Cardiac muscle cell (in vitro differentiated cells and primary cell): Measurements from ENCODE around the gene TENM3. TPM values are rescaled to one million over a fixed set of nuclear protein-coding genes. Genes with fewer than 3 reads are reported as not detected.

Experiments used
- DNase-seq, 2 donors: peaks; one replicate each; pipeline versions ENCODE4 v3.0.0 to v3.0.0-alpha.2; 2010 to 2017; ENCODE audit warnings: low read depth in 1 of 2, low spot score in 1 of 2
- H3K27ac ChIP-seq: fragments of 200-600 bp; sonication (generic); 2 replicates; pipeline ENCODE4 v1.5.1; 2016
- H3K27me3 ChIP-seq: fragments of 200-600 bp; sonication (generic); 2 replicates; pipeline ENCODE4 v1.6.0; 2016; ENCODE audit warnings: control low read depth
- H3K36me3 ChIP-seq: fragments of 200-600 bp; sonication (generic); 2 replicates; pipeline ENCODE4 v1.5.1; 2016; ENCODE audit warnings: control low read depth
- H3K4me1 ChIP-seq: fragments of 200-600 bp; sonication (generic); 2 replicates; pipeline ENCODE4 v1.8.1; 2017; ENCODE audit warnings: low read depth, mild to moderate bottlenecking, mixed run types
- H3K4me3 ChIP-seq: fragments of 200-600 bp; sonication (generic); 2 replicates; pipeline ENCODE4 v1.5.1; 2016; ENCODE audit warnings: mild to moderate bottlenecking
- H3K9me3 ChIP-seq: fragments of 200-600 bp; sonication (generic); 2 replicates; pipeline ENCODE4 v1.5.1; 2017; ENCODE audit warnings: low read depth, mild to moderate bottlenecking, control low read depth
- polyA plus RNA-seq: library from polyadenylated mRNA; unstranded; fragments of >200 nt; fragmentation: Nextera tagmentation; extraction: Ambion mirVana; gene quantifications from 2 replicates; pipeline ENCODE4 v1.2.1, GENCODE V29; 2016
- total RNA-seq: library from RNA; depleted of rRNA; stranded (reverse); fragments of >200 nt; gene quantifications from 2 replicates; pipeline ENCODE4 v1.2.3, GENCODE V29; 2016
- TF ChIP-seq, protein P1 (sequence below): IDR thresholded peaks from 2 replicates; pipeline ENCODE4 v1.5.1; 2012; ENCODE audit warnings: low read depth, mild to moderate bottlenecking, low read length

TENM3 gene
- total and polyA plus RNA-seq, 2 experiments from 2014 or later, result 12.5 to 24.8 TPM

- TF ChIP-seq, protein P1, sequence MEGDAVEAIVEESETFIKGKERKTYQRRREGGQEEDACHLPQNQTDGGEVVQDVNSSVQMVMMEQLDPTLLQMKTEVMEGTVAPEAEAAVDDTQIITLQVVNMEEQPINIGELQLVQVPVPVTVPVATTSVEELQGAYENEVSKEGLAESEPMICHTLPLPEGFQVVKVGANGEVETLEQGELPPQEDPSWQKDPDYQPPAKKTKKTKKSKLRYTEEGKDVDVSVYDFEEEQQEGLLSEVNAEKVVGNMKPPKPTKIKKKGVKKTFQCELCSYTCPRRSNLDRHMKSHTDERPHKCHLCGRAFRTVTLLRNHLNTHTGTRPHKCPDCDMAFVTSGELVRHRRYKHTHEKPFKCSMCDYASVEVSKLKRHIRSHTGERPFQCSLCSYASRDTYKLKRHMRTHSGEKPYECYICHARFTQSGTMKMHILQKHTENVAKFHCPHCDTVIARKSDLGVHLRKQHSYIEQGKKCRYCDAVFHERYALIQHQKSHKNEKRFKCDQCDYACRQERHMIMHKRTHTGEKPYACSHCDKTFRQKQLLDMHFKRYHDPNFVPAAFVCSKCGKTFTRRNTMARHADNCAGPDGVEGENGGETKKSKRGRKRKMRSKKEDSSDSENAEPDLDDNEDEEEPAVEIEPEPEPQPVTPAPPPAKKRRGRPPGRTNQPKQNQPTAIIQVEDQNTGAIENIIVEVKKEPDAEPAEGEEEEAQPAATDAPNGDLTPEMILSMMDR, result no peak
- Histone ChIP-seq H3K27me3 (no peaks in the 10 kb centered on the region), H3K4me1 (peaks cover 3% of the 10 kb centered on the region), H3K27ac (no peak overlapping the region), H3K9me3 (no peaks in the 10 kb centered on the region), H3K36me3 (no peaks in the 10 kb centered on the region), H3K4me3 (no peak overlapping the region)
- DNase-seq, result no peak
Measured at GRCh38 chr4:182688081-182688480, 444.9 kb downstream of the TENM3 start.

DNA sequence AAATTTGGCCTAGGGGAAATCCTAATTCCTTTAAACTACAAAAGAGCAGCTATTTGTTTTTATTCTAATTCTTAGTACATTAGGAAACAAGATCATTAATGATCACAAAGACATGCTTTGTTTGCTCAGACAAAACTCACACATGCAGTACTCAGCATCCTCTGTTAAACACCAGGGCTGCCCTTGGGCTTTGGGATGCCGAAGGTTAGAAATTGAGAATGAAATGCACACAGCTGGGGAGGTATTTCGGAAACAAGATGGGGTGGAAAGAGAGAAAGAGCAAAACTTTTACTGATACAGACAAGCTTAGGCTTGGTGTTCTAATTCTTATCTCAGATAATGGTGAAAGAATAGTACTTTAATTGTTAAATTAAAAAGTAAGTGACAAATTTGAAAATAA is 451.3 kb downstream of the TENM3 start:
- Histone ChIP-seq H3K4me3 (no peak overlapping the region), H3K27ac (no peak overlapping the region), H3K27me3 (no peaks in the 10 kb centered on the region), H3K36me3 (no peaks in the 10 kb centered on the region), H3K4me1 (no peaks in the 10 kb centered on the region), H3K9me3 (no peaks in the 10 kb centered on the region)
- no peak for DNase-seq
- TF ChIP-seq, protein P1, result no peak

GRCh38 chr4:182695009-182695408 is 451.8 kb downstream of the TENM3 start:
- Histone ChIP-seq H3K27me3 (no peaks in the 10 kb centered on the region), H3K36me3 (no peaks in the 10 kb centered on the region), H3K9me3 (no peaks in the 10 kb centered on the region), H3K27ac (no peak overlapping the region), H3K4me3 (no peak overlapping the region), H3K4me1 (no peaks in the 10 kb centered on the region)
- TF ChIP-seq, protein P1, result no peak
- DNase-seq, result no peak

DNA sequence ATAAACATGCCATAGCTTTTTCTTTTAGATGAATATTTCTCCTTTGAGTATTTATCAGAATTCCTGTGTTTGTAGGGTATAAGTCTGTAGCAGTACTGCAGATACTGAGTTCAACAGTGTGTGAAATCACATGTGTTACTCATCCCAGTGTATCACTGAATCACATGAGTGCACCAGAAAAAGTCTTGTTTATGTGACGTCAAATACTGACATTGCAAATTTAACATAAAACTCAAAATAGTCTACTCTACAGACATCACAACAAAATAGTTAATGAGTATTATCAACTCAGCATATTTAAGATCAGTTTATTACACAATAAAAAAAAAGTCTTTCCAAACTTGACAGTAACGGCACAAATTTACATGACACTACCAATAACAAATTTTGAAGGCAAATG is 452.6 kb downstream of the TENM3 start:
- no peak overlapping the region for H3K4me3 ChIP-seq
- no peaks in the 10 kb centered on the region for H3K4me1 ChIP-seq
- TF ChIP-seq, protein P1, result no peak
- no peaks in the 10 kb centered on the region for H3K27me3 ChIP-seq
- H3K36me3 ChIP-seq, result no peaks in the 10 kb centered on the region
- no peaks in the 10 kb centered on the region for H3K9me3 ChIP-seq
- no peak overlapping the region for H3K27ac ChIP-seq
- no peak for DNase-seq

GRCh38 chr4:182697094-182697493 is 453.9 kb downstream of the TENM3 start:
- no peak overlapping the region for H3K27ac ChIP-seq
- H3K4me1 ChIP-seq, result no peaks in the 10 kb centered on the region
- no peaks in the 10 kb centered on the region for H3K9me3 ChIP-seq
- no peaks in the 10 kb centered on the region for H3K27me3 ChIP-seq
- no peaks in the 10 kb centered on the region for H3K36me3 ChIP-seq
- no peak overlapping the region for H3K4me3 ChIP-seq
- DNase-seq, result no peak
- TF ChIP-seq, protein P1, result no peak

- no peak overlapping the region for H3K27ac ChIP-seq
- no peak for DNase-seq
- H3K9me3 ChIP-seq, result no peaks in the 10 kb centered on the region
- no peaks in the 10 kb centered on the region for H3K36me3 ChIP-seq
- TF ChIP-seq, protein P1, result no peak
- no peaks in the 10 kb centered on the region for H3K4me1 ChIP-seq
- no peaks in the 10 kb centered on the region for H3K27me3 ChIP-seq
- H3K4me3 ChIP-seq, result no peak overlapping the region
Measured at GRCh38 chr4:182698212-182698611, 455.0 kb downstream of the TENM3 start.
